ENCODE results near the gene NFASC.

Gene NFASC

GRCh38 chr1:205024679-205025078 lies 154.0 kb downstream of the NFASC start:
- no peak for TF ChIP-seq CTCF (IDR thresholded peaks at IDR 0.05; ENCODE audit: extremely low read depth, insufficient read depth, missing control alignments)
- no peak for DNase-seq (ENCODE audit: low spot score)
- in situ Hi-C loops (cut with MboI; ENCODE audit: low pct_unique_long_range_greater_than_20kb, low sequenced_read_pairs, unreplicated experiment): no loop called here

GRCh38 chr1:205025239-205025638 lies 154.6 kb downstream of the NFASC start:
- no peak for DNase-seq (ENCODE audit: low spot score)
- in situ Hi-C loops (cut with MboI; ENCODE audit: low pct_unique_long_range_greater_than_20kb, low sequenced_read_pairs, unreplicated experiment): no loop called here
- no peak for TF ChIP-seq CTCF (IDR thresholded peaks at IDR 0.05; ENCODE audit: extremely low read depth, insufficient read depth, missing control alignments)

GRCh38 chr1:205026181-205026580 lies 155.5 kb downstream of the NFASC start:
- in situ Hi-C loops (cut with MboI; ENCODE audit: low pct_unique_long_range_greater_than_20kb, low sequenced_read_pairs, unreplicated experiment): no loop called here

GRCh38 chr1:205028390-205028789 lies 157.7 kb downstream of the NFASC start:
- in situ Hi-C loops (cut with MboI; ENCODE audit: low pct_unique_long_range_greater_than_20kb, low sequenced_read_pairs, unreplicated experiment): no loop called here
- TF ChIP-seq CTCF (IDR thresholded peaks at IDR 0.05; ENCODE audit: extremely low read depth, insufficient read depth, missing control alignments): no peak
- no peak for DNase-seq (ENCODE audit: low spot score)

More at GRCh38 chr1:205026181-205026580, 155.5 kb downstream of the NFASC start:
- DNase-seq (ENCODE audit: low spot score): no peak
- no peak for TF ChIP-seq CTCF (IDR thresholded peaks at IDR 0.05; ENCODE audit: extremely low read depth, insufficient read depth, missing control alignments)

GRCh38 chr1:205028924-205029323 lies 158.3 kb downstream of the NFASC start:
- in situ Hi-C loops (cut with MboI; ENCODE audit: low pct_unique_long_range_greater_than_20kb, low sequenced_read_pairs, unreplicated experiment): no loop called here
- no peak for DNase-seq (ENCODE audit: low spot score)
- TF ChIP-seq CTCF (IDR thresholded peaks at IDR 0.05; ENCODE audit: extremely low read depth, insufficient read depth, missing control alignments): no peak

GRCh38 chr1:205030241-205030640 lies 159.6 kb downstream of the NFASC start:
- no peak for DNase-seq (ENCODE audit: low spot score)
- TF ChIP-seq CTCF (IDR thresholded peaks at IDR 0.05; ENCODE audit: extremely low read depth, insufficient read depth, missing control alignments): no peak
- in situ Hi-C loops (cut with MboI; ENCODE audit: low pct_unique_long_range_greater_than_20kb, low sequenced_read_pairs, unreplicated experiment): no loop called here

- DNase-seq (ENCODE audit: low spot score): no peak
- in situ Hi-C loops (cut with MboI; ENCODE audit: low pct_unique_long_range_greater_than_20kb, low sequenced_read_pairs, unreplicated experiment): no loop called here
- TF ChIP-seq CTCF (IDR thresholded peaks at IDR 0.05; ENCODE audit: extremely low read depth, insufficient read depth, missing control alignments): no peak
Observed at GRCh38 chr1:205030896-205031295, 160.2 kb downstream of the NFASC start.

Measured in GM13977 (cell line).